ENCODE measurements around the gene STEAP2.

The STEAP2 gene

GRCh38 chr7:90238022-90238421, 26.5 kb downstream of the STEAP2 start:
- Histone ChIP-seq H3K9me3 (ENCODE audit: insufficient read depth, low read depth, low read length) (no peaks in the 10 kb centered on the region), H3K36me3 (ENCODE audit: insufficient read depth, low read length) (no peaks in the 10 kb centered on the region), H3K27me3 (ENCODE audit: insufficient read depth, low read length) (no peaks in the 10 kb centered on the region), H3K27ac (ENCODE audit: low read depth, low read length) (no peak overlapping the region), H3K9ac (ENCODE audit: low read depth, low read length) (no peak overlapping the region), H3K4me3 (ENCODE audit: low read length) (no peak overlapping the region), H3K4me1 (ENCODE audit: insufficient read depth, low read length) (no peaks in the 10 kb centered on the region)
- 96% methylated on average over 2 of the region's 2 CpGs for WGBS

GRCh38 chr7:90238583-90238982, 27.0 kb downstream of the STEAP2 start:
- Histone ChIP-seq H3K27me3 (ENCODE audit: insufficient read depth, low read length) (0 out of 2 replicates have a peak, but pooled peaks cover 1% of the 10 kb centered on the region), H3K27ac (ENCODE audit: low read depth, low read length) (no peak overlapping the region), H3K9ac (ENCODE audit: low read depth, low read length) (no peak overlapping the region), H3K36me3 (ENCODE audit: insufficient read depth, low read length) (no peaks in the 10 kb centered on the region), H3K4me1 (ENCODE audit: insufficient read depth, low read length) (no peaks in the 10 kb centered on the region), H3K4me3 (ENCODE audit: low read length) (no peak overlapping the region), H3K9me3 (ENCODE audit: insufficient read depth, low read depth, low read length) (no peaks in the 10 kb centered on the region)
- 91% methylated on average over 1 of the region's 1 CpG for WGBS

GRCh38 chr7:90239050-90239449, 27.5 kb downstream of the STEAP2 start:
- no peaks in the 10 kb centered on the region for H3K36me3 ChIP-seq (ENCODE audit: insufficient read depth, low read length)
- H3K4me1 ChIP-seq (ENCODE audit: insufficient read depth, low read length), result no peaks in the 10 kb centered on the region
- H3K9ac ChIP-seq (ENCODE audit: low read depth, low read length), result no peak overlapping the region
- WGBS, result 92% methylated on average over 3 of the region's 3 CpGs
- H3K27ac ChIP-seq (ENCODE audit: low read depth, low read length), result no peak overlapping the region
- H3K9me3 ChIP-seq (ENCODE audit: insufficient read depth, low read depth, low read length), result no peaks in the 10 kb centered on the region
- 0 out of 2 replicates have a peak, but pooled peaks cover 6% of the 10 kb centered on the region for H3K27me3 ChIP-seq (ENCODE audit: insufficient read depth, low read length)
- H3K4me3 ChIP-seq (ENCODE audit: low read length), result no peak overlapping the region

GRCh38 chr7:90239625-90240228, 28.2 kb downstream of the STEAP2 start:
- peaks cover 9% of the 10 kb centered on the region; the same call in 1 of the 2 replicates for H3K27me3 ChIP-seq (ENCODE audit: insufficient read depth, low read length)
- 92% methylated on average over 7 of the region's 9 CpGs for WGBS
- no peaks in the 10 kb centered on the region for H3K9me3 ChIP-seq (ENCODE audit: insufficient read depth, low read depth, low read length)
- no peaks in the 10 kb centered on the region for H3K36me3 ChIP-seq (ENCODE audit: insufficient read depth, low read length)
- H3K4me3 ChIP-seq (ENCODE audit: low read length), result no peak overlapping the region
- H3K4me1 ChIP-seq (ENCODE audit: insufficient read depth, low read length), result no peaks in the 10 kb centered on the region
- H3K9ac ChIP-seq (ENCODE audit: low read depth, low read length), result no peak overlapping the region
- H3K27ac ChIP-seq (ENCODE audit: low read depth, low read length), result no peak overlapping the region

DNA sequence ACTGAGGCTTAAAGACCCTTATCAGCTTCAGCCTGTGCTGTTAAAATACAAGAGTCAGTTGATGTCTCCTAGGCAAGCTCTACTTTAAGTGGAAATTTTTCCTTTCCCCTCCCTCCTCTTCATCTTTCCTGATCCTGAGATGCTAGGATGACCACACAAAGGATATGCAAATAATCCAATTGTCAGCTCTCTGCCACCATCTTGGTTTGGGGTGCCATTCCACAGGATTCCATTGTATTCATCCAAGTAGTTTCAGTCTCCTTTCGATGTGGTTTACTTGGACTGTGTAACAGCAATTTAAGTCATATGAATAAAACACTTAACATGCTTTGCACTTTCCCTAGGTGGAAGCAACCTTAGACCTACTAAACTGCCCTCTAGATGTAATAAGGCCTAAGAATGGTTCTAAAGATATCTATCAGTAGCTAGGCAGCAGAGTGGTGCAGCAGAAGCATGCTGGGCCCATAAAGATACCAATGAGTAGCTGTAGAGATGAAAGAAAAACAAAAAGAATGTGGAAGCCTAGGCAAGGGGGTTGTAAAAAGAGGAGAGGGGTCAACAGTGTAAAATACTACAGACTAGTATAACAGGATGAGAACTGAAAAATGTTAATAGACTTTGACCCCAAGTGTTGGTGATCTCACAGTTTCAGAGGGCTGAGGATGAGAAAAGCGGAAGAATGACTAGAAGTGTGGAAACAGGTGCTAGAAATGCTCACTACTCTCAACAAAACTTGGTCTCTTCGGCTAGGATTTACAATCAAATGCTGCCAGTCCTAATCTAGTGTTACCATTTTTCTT, 31.0 kb downstream of the STEAP2 start:
- WGBS, result 93% methylated on average over 3 of the region's 3 CpGs
- no peak overlapping the region for H3K9ac ChIP-seq (ENCODE audit: low read depth, low read length)
- no peaks in the 10 kb centered on the region for H3K36me3 ChIP-seq (ENCODE audit: insufficient read depth, low read length)
- no peak overlapping the region for H3K27ac ChIP-seq (ENCODE audit: low read depth, low read length)
- H3K27me3 ChIP-seq (ENCODE audit: insufficient read depth, low read length), result peaks cover 26% of the 10 kb centered on the region
- no peaks in the 10 kb centered on the region for H3K9me3 ChIP-seq (ENCODE audit: insufficient read depth, low read depth, low read length)
- H3K4me1 ChIP-seq (ENCODE audit: insufficient read depth, low read length), result 0 out of 2 replicates have a peak, but pooled peaks cover 8% of the 10 kb centered on the region
- no peak overlapping the region for H3K4me3 ChIP-seq (ENCODE audit: low read length)

GRCh38 chr7:90243556-90243955, 32.0 kb downstream of the STEAP2 start:
- Histone ChIP-seq H3K27me3 (ENCODE audit: insufficient read depth, low read length) (peaks cover 26% of the 10 kb centered on the region), H3K4me1 (ENCODE audit: insufficient read depth, low read length) (0 out of 2 replicates have a peak, but pooled peaks cover 8% of the 10 kb centered on the region), H3K9me3 (ENCODE audit: insufficient read depth, low read depth, low read length) (no peaks in the 10 kb centered on the region), H3K9ac (ENCODE audit: low read depth, low read length) (no peak overlapping the region), H3K36me3 (ENCODE audit: insufficient read depth, low read length) (no peaks in the 10 kb centered on the region), H3K4me3 (ENCODE audit: low read length) (no peak overlapping the region), H3K27ac (ENCODE audit: low read depth, low read length) (no peak overlapping the region)
- 87% methylated on average over 1 of the region's 1 CpG for WGBS

GRCh38 chr7:90244565-90244908, 33.0 kb downstream of the STEAP2 start:
- Histone ChIP-seq H3K9me3 (ENCODE audit: insufficient read depth, low read depth, low read length) (no peaks in the 10 kb centered on the region), H3K4me1 (ENCODE audit: insufficient read depth, low read length) (0 out of 2 replicates have a peak, but pooled peaks cover 8% of the 10 kb centered on the region), H3K27ac (ENCODE audit: low read depth, low read length) (no peak overlapping the region), H3K9ac (ENCODE audit: low read depth, low read length) (peak overlapping the region; percentile 52), H3K36me3 (ENCODE audit: insufficient read depth, low read length) (no peaks in the 10 kb centered on the region), H3K27me3 (ENCODE audit: insufficient read depth, low read length) (peaks cover 26% of the 10 kb centered on the region), H3K4me3 (ENCODE audit: low read length) (peak overlapping the region; percentile 74)
- 52% methylated on average over 6 of the region's 6 CpGs for WGBS

GRCh38 chr7:90244909-90245851, 33.6 kb downstream of the STEAP2 start, which contains the start of gene CFAP69:
Gene CFAP69 (plus strand): TSS chr7:90245174. CDS start chr7:90245425, 251 bp downstream.
- no peaks in the 10 kb centered on the region for H3K9me3 ChIP-seq (ENCODE audit: insufficient read depth, low read depth, low read length)
- no peaks in the 10 kb centered on the region for H3K36me3 ChIP-seq (ENCODE audit: insufficient read depth, low read length)
- WGBS, result under 1% methylated on average over 59 of the region's 59 CpGs
- H3K27me3 ChIP-seq (ENCODE audit: insufficient read depth, low read length), result peaks cover 26% of the 10 kb centered on the region
- 0 out of 2 replicates have a peak, but pooled peaks cover 8% of the 10 kb centered on the region for H3K4me1 ChIP-seq (ENCODE audit: insufficient read depth, low read length)
- peak within 1 kb of the TSS; percentile 74 for H3K4me3 ChIP-seq (ENCODE audit: low read length)
- H3K27ac ChIP-seq (ENCODE audit: low read depth, low read length), result no peak within 1 kb of the TSS
- H3K9ac ChIP-seq (ENCODE audit: low read depth, low read length), result peak within 1 kb of the TSS; percentile 59

- Histone ChIP-seq H3K27ac (ENCODE audit: low read depth, low read length) (no peak overlapping the region; the same call in 1 of the 2 replicates), H3K4me1 (ENCODE audit: insufficient read depth, low read length) (peaks cover 8% of the 10 kb centered on the region; the same call in 1 of the 2 replicates), H3K4me3 (ENCODE audit: low read length) (peak overlapping the region; percentile 74), H3K9me3 (ENCODE audit: insufficient read depth, low read depth, low read length) (no peaks in the 10 kb centered on the region), H3K9ac (ENCODE audit: low read depth, low read length) (no peak overlapping the region), H3K27me3 (ENCODE audit: insufficient read depth, low read length) (peaks cover 26% of the 10 kb centered on the region), H3K36me3 (ENCODE audit: insufficient read depth, low read length) (no peaks in the 10 kb centered on the region)
- 4% methylated on average over 9 of the region's 9 CpGs for WGBS
These were observed 34.6 kb downstream of the STEAP2 start for GRCh38 chr7:90246171-90246570.

GRCh38 chr7:90248706-90249105, 37.2 kb downstream of the STEAP2 start:
- Histone ChIP-seq H3K36me3 (ENCODE audit: insufficient read depth, low read length) (no peaks in the 10 kb centered on the region), H3K4me1 (ENCODE audit: insufficient read depth, low read length) (peaks cover 8% of the 10 kb centered on the region; the same call in 1 of the 2 replicates), H3K27me3 (ENCODE audit: insufficient read depth, low read length) (peaks cover 24% of the 10 kb centered on the region), H3K9ac (ENCODE audit: low read depth, low read length) (no peak overlapping the region), H3K9me3 (ENCODE audit: insufficient read depth, low read depth, low read length) (no peaks in the 10 kb centered on the region), H3K27ac (ENCODE audit: low read depth, low read length) (no peak overlapping the region), H3K4me3 (ENCODE audit: low read length) (no peak overlapping the region)
- 100% methylated on average over 3 of the region's 3 CpGs for WGBS
